GM19351 (cell line): ENCODE results near the gene CRMP1.

ENCODE experiments used
- ATAC-seq: cut with Tn5 transposase; IDR thresholded peaks from one replicate; pipeline ENCODE4 v1.9.1; 2021; ENCODE audit warnings: mild to moderate bottlenecking, moderate library complexity; ENCODE audit not compliant: unreplicated experiment

The CRMP1 gene

DNA sequence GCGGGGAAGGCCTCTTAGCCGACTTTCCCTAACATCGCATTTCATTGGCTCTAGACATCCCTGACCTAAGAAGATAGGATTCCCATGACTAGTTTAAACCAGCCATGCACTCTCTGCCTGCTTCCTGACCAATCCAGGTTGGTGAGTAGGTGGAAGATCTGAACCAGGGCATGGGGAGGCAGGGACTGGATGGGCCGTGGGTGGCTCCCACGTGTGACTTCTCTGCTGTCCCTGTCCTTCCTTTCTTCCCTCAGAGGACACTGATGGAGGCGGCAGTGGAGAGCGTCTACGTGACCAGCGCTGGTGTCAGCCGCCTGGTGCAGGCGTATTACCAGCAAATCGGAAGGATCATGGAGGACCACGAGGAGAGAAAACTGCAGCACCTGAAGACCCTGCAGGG is 91.2 kb downstream of the CRMP1 start:
- ATAC-seq: no peak

DNA sequence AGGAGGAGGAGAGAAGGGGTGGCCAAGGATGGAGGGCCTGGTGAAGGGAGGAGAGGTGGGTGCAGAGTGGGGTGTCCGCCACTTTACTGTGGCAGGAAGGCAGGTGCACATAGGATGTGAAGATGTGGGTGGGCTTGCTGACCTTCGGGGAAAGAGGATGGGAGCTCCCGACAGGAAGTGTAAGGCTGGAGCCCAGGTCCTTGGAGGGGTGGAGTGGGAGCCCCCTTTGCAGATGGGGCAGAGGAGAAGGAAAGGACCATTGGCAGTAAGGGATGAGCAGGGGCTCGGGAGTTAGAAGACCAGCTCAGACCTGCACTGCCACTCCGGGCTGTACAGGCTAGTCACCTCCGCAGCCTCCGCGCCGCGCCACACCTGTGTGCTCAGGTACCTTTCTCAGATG is 92.4 kb downstream of the CRMP1 start:
- no peak for ATAC-seq

DNA sequence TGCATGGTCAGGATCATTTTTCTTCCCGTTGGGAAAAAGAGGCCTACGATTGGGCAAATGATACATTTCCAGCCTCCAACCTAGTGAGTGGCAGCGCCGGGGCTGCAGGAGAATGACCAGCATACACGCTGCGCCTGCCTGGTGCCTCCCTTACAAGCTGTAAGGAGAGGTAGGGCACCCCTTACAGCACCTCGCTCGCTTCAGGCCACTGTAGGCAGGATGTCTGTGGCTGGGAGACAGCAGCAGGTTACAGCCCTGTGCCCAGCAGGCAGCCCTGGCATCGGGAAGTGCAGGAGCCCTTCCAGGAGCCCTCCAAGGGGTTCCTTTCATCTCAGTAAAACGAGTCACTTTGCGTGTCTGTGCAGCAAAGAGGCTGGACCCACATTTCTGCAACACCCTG is 93.5 kb downstream of the CRMP1 start:
- ATAC-seq: no peak

DNA sequence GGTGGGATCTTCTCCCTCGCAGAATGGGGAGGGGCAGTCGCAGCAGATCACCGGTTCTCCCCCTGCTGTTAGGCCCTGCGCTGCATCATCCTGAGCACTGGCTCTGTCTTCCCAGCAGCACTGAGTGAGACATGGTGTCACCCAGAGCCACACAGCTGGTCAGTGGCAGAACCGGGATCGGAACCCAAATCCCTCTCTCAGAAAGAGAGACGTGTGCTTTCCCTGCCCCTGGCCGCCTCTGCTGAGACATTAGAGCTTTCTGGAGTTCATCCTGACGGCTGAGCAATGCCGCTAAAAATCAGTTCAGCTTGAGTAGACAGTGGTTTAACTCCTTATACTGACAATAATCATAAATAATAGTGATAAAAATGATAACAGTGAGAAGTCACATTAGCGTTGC is 93.9 kb downstream of the CRMP1 start:
- ATAC-seq: no peak

- no peak for ATAC-seq
These were observed 94.4 kb downstream of the CRMP1 start for GRCh38 chr4:5798462-5798861.

DNA sequence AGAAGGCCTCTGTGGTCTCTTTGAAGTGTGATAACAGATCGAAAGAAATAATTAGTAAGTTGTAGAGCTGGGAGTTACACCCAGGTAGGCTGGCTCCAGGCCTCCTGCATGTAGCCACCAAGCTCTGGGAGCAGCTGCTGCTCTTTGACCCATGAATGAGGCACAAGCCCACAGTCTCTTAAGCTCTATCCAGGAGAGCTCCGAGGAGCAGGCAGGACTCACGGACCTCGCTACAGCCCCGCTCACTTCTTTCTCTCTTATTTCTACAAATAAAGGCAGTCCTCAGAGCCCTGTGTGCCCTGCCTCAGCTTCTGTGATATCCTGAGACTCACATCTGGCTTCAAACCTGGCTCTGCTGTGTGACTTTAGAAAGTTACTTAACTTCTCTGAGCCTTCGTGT is 95.0 kb downstream of the CRMP1 start:
- no peak for ATAC-seq

GRCh38 chr4:5796976-5797375 is 95.9 kb downstream of the CRMP1 start:
- ATAC-seq: no peak

DNA sequence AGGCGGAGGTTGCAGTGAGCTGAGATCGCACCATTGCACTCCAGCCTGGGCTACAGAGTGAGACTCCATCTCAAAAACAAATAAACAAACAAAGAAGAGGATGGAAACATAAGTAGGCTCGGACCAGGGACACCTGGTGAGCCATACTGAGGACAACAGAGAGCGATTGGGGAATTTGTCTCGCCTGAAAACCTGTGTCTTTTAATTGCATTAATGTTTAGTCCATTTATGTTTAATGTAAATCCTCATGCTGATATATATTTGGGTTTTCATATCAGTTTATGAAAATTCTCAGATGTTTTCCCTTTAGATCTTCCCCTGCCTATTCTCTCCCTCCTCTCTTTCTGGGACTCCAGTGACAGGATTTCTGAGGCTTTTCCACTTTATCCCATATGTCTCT is 97.3 kb downstream of the CRMP1 start:
- no peak for ATAC-seq

DNA sequence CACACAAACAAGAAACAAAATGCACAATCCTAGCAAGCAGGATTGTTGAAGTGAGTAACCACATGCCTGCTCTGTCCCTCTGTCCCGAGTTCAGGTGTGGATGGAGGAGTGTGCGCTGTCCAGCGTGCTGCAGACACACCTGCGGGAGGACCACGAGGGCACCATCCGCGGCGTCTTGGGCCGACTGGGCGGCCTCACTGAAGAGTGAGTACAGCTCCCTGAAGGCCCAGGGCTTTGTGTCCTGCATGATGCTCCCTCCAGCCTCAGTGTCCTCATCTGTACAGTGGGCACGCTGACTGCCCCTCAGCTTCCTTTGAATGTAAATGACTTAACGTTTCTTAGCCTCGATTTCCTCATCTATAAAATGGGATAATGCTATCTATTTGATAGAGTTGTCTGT is 99.4 kb downstream of the CRMP1 start:
- ATAC-seq: no peak

- no peak for ATAC-seq
These were observed 101.2 kb downstream of the CRMP1 start for GRCh38 chr4:5791654-5792053.

DNA sequence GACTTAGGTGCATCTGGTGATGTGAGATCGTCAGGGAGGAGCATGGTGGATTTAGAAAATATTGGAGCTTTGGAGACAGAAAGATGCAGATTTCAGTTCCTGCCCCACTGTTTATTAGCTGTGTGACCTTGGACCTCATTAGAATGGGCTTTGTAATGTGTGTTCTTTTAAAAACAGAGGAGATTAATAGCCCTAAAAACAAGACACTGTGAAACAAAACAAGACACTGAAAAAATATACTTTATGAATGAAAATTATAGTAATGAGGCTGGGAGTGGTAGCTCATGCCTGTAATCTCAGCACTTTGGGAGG is 102.4 kb downstream of the CRMP1 start:
- ATAC-seq: no peak

GRCh38 chr4:5789141-5789540 is 103.7 kb downstream of the CRMP1 start:
- ATAC-seq: no peak

- no peak for ATAC-seq
These were observed 104.7 kb downstream of the CRMP1 start for GRCh38 chr4:5788144-5788543.

GRCh38 chr4:5787311-5787710 is 105.6 kb downstream of the CRMP1 start:
- ATAC-seq: no peak

DNA sequence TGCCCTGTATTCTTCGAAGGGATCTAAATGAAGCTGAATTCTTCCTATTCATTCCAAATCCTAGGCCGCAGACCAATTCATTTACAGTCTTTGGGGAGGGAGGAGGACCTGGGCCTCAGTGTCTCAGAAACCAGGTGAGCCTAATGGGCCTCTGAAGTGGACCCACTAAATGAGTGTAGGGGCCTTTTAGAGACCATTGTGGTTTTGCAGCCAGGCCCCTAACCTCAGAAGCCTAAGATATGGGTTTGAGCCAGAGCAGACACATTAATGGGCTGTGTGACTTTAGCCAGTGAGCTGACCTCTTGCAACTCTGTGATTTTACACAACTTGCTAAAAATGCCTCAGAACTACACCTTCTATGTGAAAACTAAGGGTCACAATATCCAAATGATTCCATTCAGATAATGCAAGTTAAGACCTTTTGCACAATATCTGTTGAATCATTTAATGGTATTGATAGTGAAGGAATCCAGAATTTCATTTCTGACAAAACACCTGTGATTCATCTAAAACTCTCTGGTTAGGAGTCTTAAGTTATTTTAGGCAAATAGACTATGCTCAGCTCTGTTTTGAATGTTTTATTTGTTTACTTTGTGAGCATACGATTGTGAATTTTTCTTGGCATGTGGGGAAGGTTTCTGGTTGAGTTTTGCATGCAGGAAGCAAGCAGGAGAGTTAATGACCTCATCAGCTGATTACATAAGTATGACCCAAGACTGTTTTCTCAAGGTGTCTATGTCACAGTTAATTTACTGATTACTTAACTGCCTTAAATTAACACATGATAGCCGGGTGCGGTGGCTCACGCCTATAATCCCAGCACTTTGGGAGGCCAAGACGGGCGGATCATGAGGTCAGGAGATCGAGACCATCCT is 106.8 kb downstream of the CRMP1 start:
- ATAC-seq: no peak

DNA sequence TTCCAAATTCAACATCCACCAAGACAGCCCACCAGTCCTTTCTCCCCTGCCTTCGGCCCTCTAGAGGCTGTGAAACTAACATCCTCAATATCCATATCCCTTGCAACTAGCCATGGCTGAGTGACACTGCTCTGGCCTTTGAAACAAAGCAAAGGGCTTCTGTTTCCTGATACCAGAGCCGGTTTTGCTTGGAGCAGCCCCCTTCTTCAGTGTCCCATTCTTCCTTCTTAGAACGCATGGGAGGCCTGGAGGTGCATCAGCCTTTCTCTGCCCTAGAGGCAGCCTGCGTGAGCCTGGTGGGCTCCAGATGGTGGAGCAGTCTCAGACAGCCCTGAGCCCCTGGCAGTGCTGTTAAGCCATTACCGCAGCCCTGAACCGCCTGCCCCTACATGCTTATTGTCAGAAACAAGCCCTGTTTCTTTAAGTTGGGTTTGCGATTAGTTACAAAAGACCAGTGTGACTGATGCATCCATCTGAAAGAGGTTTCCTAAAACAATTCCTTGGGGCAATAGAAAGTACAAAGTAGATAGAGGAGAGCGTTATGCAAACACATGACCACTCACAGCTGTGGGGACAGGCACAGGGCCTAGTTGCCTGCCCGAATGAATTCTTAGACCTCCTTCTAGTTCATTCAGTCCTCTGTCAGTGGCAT is 107.8 kb downstream of the CRMP1 start:
- no peak for ATAC-seq

- ATAC-seq: no peak
These were observed 108.9 kb downstream of the CRMP1 start for GRCh38 chr4:5784021-5784420.

- no peak for ATAC-seq
These were observed 109.4 kb downstream of the CRMP1 start for GRCh38 chr4:5783486-5783885.

DNA sequence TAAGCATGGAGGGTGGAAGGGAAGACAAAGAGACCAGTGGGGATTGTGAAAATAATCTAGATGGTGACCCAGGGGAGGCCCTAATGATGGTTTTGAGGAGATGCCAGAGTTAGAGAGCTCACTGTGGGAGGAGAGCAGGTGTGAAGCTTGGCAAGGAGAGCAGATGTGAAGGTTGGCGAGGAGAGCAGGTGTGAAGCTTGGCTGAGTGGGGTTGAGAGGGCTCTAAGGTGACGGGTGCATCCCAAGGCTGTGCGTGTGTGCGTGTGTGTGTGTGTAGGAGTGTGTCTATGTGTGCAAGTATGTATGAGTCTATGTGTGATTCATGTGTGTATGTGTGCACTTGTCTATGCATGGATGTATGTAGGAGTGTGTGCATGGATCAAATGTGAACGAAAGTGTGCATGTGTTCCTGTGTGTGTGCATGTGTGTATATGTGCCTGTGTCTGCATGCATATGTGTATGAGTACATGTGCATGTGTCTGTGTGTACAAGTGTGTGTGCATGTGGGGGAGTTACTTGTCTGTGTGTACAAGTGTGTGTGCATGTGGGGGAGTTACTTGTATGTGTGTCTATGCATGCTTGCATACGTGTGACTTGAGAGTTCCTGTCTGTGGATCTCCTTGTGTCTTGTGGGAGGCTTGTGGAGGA is 109.9 kb downstream of the CRMP1 start:
- no peak for ATAC-seq

DNA sequence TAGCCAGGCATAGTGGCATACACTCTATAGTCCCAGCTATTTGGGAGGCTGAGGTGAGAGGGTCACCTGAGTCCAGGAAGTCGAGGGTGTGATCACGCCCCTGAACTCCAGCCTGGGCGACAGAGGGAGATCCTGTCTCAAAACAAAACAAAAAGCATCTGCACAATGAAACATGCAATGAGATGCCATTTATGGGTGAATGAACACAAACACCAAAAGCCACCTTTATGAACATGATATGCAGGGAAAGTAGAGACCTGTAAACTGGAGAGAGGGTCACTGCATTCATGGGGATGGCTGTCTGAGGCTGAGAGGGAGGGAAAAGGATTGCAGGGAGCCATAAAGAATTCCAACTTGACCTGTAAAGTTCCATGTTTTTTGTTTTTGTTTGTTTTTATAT is 111.2 kb downstream of the CRMP1 start:
- ATAC-seq: no peak

DNA sequence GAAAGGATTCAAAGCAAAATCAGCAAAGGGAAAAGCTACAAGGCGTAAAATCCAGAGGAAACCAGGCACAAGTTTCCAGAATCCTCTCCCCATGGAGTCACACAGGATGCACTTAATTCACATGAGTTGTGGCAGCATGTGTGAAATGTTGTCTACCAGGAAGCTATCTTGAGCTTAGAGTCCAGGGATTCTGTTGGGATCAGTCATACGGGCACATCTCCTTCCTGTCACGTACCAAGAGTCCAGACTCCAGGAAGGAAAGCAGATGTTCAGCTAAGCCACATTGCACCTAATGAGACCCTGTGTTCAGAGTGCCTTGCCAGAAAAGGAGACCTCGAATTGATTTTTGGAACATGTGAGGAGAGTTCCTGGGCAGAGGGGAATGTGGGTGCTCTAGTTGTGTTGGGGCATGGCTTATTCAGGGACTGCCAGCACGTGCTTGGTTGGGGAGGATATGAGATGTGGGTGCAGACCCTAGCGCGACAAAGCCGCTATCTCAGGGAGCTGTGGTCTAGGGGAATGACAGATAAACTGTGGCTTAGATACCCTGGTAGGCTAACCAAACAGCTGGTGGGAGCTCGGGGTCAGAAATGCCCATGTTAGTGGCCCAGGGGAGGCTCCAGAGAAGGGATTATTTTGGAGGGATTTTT is 111.9 kb downstream of the CRMP1 start:
- no peak for ATAC-seq

DNA sequence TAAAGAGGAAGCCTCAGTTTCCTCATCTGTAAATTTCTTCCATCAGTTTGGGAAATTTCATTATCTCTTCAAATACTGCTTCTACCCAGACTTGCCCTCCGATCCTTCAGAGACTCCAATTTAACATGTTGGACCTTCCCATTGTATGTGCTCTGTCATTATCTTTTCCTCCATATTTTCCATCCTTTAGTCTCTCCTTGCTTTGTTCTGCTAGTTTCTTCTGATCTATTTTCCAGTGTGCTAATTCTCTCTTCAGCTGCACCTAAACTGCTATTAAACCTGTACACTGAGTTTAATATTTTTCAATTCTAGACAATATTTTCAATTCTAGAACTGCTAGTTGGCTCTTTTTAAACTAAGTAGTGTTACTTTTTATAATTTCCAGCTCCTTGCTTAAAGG is 116.4 kb downstream of the CRMP1 start:
- no peak for ATAC-seq
